HG03060 (cell line): ENCODE results near the gene NFATC2.
"Not testable (repeated sequence)": the region's sequence is repeated elsewhere in the genome, so short reads cannot be mapped to it uniquely, and the experiment has no call there.

Experiments used
- ATAC-seq: cut with Tn5 transposase; IDR thresholded peaks from one replicate; pipeline ENCODE4 v1.9.1; 2021; ENCODE audit warnings: low read depth, moderate number of reproducible peaks; ENCODE audit not compliant: unreplicated experiment

Gene NFATC2

DNA sequence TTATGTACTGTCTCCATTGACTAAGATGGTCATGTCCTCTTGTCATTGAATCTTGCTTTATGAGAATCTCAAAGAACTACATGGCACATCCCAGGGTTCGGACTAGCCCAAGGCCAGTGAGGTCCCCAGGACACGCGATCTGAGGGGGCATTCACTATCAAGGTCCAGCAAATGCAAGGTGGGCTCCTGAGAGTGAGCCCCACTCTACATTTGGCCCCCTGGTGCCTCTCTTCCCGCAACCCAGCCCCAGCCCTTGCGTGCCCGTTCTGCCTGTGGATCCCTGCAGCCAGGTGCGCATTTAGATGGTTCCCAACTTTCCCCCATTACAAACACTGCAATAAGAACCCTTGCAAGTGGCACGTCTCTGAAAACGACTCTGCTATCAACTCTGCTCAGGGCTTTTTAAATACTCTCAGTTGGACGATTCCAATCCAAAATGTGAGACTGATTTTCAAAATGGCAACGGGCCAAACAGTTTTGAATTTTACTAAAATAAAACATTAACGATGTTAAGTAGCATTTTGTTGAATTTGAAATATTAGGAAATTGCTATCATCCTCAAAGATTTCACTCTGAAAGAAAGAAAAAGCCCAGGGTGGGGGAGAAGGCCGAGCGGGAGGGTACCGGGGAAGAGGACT is 59.6 kb downstream of the NFATC2 start:
- no peak for ATAC-seq

DNA sequence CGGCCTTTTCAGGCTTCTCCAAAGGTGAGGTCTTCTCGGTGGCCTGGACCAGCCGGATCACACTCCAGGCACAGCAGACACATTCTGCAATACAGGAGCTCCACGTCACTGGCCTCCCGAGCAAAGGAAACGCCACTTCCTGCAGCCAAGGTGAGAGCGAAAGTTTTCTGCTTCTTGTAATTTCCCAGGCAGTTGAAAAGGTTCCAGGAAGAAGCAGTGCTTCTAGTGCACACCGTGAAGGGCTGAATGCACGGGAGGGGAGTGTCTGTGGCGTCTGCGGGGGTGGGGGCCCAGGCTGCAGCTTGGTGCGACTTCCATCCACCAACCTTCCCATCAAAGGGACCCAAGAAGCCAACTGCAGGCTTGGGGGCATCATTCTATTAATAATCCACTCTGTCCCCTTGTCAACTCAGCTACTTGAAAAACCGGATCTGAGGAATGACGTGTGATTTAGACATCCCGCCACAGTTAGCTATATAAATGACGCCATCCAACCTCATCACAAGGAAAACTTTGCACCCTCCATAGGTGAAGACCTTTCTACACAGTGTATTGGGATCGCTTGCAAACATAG is 61.1 kb downstream of the NFATC2 start:
- ATAC-seq: no peak

DNA sequence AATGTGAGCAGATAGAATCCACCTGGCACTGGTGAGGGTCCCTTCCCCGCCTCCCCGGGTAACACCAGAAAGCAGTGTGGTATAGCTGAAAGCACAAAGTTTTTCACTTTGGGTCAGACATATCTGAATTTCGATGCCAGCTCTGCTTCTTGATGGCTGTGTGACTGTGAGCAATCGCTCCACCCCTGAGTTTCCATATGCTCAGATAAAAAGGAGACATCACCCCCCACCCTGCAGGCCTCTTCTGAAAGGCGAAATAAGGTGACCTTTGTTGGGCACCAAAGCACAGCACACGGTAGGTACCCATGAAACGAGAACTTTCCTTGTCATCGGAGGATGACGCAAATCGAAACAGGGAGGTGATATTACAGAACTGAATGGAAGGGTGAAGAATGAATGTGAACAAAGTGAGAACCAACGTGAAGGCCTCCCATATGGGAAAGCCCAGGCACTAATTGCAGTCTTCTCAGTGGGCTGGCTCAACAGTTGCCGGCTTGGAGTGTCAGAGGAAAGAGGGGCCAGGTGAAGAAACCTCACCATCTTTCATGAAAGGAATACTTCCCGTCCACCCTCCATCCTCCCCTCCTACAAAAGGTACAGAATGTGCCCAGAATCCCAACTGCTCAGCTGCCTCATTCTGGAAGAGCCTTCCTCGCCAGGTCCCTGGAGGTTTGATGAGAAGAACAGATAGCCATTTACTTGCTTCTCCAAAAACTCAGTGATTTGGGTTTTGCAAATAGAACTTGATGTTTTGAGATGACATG is 61.8 kb downstream of the NFATC2 start:
- peak; percentile 75 for ATAC-seq

DNA sequence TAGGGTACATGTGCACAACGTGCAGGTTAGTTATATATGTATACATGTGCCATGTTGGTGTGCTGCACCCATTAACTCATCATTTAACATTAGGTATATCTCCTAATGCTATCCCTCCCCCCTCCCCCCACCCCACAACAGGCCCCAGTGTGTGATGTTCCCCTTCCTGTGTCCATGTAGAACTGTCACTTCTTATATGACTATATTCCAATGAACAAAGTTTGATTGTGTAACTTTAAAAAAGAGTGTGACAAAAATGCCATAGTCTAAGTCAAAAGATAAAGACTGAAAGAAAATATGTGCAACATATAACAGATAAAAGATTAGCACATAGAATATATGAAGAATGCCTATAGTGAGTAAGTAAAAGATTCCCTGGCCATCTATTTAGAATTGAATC is 66.4 kb downstream of the NFATC2 start:
- not testable (repeated sequence) for ATAC-seq

DNA sequence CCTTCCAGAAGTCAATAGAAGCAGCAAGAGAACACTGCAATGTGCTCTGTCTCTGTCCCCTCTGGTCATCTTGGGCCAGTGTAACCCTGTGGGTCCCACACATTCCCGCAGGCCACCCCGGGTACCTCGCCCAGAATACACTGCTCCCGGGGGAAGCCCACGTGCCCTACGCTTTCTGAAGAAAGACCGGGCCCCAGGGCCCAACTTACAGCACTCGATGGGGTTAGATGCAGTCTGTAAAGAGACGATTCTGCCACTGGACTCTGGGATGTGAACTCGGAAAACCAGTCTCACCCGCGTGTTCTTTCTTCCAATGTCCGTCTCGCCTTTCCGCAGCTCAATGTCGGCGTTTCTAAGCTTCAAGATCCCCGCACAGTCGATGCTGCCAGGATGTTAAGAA is 68.7 kb downstream of the NFATC2 start:
- no peak for ATAC-seq

DNA sequence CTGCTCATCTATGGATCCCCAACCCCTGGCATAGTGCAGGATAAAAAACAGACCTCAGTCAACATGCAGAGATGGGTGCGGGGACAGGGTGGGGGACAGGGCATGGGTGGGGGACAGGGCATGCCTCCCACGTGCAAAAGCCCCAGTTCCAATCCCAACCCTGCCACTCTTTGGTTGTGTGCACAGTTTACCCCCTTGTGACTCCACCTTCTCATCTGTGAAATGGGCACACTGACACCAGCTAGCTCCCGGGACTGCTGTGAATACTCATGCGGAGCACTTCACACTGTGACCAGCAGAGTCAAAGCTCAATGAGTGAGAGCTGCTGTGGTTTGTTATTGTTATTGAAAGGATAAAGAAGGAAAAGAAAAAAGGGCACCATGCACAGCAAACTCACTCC is 69.3 kb downstream of the NFATC2 start:
- ATAC-seq: no peak

DNA sequence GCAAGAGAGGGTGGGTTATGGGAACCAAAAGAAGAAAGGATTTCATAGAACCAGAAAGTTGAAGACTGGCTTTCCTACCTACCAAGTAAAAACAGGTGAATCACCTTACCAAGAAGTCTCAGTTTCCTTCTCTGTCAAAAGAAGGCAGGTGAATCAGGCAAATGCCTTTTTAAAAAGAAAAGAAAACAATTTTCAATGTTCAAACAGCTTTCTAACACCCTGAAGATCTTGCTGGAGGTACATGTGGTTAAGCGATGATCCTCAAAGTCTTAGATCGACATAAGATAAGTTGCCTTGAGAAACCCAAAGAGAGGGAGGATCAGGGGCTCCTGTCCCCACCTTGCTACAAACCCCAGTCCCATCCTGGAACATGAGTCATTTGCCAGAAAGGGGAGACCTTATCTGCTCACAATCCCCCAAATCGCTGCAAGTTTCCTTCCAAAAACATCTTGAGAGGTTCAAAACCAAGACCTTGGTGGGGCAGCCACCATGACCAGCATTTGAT is 71.6 kb downstream of the NFATC2 start:
- ATAC-seq: no peak

DNA sequence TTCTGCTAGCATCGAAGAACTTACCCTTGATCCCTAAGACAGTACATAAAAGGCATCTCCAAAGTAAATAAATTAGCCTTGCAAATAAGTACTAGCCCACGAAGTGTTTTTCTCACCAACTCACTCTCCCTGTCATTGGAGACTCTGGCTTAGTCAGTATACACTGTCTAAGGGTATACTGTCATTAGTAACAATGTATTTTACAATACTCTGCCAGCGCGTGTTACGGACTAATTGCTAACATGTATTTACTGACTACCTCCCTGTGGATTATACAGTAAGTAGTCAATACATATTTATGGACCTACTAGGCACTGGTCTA is 72.1 kb downstream of the NFATC2 start:
- ATAC-seq: no peak

DNA sequence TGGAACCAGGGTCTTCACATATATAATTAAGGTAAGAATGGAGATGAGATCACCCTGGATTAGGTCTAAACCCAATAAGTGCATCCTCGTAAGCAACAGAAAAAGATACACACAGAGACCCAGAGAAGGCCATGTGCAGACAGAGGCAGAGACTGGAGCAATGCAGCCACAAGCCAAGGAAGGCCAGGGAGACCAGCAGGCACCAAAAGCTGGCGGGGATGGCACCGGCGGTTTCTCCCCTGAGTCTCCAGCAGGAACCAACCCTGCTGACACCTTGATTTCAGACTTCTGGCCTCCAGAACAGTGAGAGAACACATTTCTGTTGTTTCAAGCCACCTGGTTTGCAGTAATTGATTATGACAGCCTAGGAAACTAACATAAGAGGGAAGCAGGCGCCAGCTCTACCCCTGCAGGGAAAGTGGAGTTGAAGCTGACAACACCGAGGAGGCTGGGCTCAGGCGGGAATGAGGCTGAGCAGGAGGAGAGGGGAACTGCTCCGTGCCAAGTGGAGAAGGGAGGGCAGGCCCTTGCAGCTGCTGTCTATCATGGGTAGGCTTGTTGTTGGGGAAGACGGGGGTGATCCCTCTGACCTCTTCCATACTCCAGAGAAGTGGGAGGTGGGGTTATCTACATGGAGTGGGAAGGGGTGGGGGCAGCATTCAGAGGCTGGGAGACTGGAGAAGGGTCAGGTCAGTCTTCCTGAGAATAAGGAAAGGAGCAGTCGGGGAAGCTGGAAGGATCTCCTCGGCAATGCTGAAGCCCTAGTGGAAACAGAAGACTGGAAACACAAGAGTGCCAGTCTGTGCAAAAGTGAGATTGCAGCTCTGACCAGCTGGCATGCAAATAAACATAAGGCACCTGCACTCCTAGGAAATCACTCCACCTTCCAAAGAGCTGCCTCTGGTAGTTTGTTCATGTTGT is 72.7 kb downstream of the NFATC2 start:
- ATAC-seq: no peak

DNA sequence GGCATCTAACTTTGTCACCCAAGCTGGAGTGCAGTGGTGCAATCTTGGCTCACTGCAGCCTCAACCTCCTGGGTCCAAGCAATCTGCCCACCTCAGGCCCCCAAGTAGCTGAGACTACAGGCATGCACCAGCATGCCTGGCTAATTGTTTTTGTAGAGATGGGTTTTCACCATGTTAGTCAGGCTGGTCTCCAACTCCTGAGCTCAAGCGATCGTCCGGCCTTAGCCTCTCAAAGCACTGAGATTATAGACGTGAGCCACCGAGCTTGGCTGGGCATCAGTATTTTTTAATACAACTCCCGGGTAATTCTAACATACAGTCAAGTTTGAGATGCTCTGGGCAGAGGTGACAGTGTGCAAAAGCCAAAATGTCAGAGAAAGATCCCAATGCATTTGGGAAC is 73.5 kb downstream of the NFATC2 start:
- no peak for ATAC-seq

DNA sequence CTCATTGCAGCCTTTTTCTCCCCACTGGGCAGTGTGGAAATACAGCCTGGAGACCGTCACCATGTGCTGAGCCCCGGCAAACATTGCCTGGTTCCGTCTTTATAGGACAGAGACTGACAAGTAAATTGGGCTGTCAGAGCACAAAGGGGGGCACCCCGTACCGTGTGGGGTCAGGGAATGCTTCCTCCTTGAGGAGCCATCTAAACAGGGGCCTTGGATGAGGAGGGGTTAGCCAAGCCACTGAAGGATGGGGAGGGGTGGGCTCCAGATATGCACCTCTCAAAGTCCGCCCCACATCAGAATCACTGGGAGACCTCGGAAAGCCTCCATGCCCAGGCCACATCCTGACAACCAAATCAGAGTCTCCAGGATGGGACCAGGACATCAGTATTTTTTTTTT is 73.9 kb downstream of the NFATC2 start:
- no peak for ATAC-seq

DNA sequence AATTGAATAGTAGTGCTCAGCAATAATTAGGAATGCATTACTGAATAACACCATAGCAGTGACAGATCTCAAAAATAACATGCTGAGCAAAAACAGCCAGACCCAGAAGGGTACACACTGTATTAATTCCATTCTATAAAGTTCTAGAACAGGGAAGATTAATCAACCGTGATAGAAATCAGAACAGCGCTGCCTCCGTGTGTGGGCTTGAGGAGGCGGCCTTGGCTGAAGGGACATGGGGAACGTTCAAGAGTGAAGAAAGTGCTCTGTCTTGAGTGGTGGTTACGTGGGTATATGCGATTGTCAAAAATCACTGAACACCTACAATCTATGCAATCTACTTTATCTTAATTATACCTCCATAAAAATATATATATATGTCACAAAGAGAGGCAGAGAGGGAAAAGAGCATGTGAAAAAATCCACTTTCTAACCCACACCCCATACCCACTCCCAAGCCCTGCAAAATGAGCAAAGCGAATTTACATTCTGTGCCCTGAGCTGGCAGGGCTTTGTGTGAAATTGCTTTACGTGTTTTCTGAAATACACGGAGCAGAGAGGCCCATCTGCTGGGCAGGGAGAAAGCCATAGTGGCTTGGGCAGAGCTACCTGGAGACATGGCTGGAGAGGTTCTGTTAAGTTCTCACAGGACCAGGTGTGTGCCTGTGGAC is 74.4 kb downstream of the NFATC2 start:
- ATAC-seq: no peak

DNA sequence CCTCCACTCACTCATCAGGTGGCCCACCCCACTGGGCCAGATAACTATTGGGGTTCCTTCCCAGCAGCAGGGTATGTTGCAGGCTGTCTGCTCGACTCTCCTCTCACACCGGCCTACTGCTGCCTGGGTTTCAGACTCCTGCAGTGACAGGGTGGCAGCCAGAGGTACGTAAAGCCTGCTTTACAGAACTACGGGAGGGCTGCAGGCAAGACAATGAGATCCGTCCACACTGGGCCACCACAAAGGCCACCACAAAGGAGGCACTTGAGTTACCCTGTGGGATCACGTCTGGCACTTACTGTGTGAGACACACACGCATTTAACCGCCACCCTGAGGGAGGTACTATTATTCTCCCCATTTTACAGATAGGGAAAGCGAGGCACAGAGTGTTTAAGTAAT is 78.5 kb downstream of the NFATC2 start:
- ATAC-seq: no peak

DNA sequence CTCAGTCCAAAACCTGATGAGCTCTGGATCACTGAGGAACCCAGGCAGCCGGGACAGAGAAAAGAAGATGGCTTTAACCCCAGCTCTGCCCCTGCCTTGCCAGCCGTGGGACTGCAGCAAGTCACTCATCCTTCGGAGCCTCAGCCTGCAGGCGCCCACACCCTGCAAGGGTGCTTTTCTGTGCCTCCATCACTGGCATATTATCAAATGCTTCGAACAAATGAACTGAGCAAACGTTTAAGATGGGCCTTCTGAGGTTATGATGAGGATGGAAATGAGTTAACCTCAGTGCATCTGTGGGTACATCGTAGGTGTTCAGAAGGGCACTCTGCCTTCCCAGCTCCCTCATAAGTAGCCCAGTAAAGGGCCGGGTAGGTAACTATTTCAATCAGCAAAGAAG is 79.0 kb downstream of the NFATC2 start:
- no peak for ATAC-seq

DNA sequence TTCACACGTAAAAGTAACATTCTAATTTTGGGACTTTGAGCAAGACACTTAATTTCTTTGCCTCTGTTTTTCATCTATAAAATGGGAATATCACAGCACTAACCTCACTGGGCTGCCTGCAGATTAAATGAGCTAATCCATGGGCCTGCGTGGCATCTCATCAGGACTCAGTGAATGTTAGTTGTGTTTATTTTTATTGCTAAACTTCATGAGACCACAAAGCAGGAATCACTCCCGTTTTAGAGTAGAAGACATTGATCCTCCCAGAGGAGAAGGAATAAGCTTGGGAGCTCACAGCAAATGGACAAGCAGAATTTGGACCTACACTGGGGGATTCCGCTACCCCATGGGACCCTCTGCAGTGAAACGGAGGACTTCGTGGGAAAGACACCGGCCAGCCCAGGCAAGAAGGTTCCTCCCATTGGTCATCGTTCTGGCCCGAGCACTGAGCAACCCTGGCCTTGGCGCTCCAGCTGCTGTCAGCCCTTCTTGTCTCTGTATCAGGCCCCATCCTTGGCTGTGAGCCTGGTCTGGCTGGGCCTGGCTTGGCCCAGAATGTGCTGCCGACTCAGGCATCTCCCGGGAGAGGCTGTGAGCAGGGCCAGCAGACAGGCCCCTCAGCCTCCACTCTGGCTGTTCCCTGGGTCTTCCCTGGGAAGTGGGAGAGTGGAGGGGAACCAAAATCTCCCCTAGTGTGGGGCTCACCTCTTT is 79.8 kb downstream of the NFATC2 start:
- ATAC-seq: no peak

DNA sequence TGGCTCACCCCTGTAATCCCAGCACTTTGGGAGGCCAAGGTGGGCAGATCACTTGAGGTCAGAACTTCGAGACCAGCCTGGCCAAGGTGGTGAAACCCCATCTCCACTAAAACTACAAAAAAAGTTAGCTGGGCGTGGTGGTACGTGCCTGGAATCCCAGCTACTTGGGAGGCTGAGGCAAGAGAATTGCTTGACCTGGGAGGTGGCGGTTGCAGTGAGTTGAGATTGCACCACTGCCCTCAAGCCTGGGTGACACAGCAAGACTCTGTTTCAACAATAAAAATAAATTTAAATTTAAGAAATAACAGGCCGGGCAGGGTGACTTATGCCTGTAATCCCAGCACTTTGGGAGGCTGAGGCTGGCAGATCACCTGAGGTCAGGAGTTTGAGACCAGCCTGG is 80.7 kb downstream of the NFATC2 start:
- not testable (repeated sequence) for ATAC-seq

DNA sequence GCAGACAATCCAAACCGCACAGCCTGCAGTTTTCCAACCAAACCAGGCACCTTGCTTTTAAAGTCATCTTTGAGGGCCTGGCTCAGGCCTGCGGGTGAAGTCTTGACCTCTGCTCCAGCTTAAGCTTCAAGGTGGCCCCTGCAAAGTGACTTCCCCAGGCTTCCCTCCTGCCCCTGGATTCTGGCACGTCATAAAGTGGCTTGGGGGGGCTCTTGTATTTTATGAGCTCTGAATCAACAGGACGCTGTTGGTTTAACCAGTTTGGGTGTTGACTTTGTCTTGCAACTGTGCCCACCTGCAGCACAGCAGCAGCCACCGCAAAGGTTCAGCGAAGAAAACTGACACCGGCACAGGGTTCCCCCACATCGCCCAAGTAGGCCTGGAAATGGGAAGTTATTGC is 81.2 kb downstream of the NFATC2 start:
- ATAC-seq: no peak

DNA sequence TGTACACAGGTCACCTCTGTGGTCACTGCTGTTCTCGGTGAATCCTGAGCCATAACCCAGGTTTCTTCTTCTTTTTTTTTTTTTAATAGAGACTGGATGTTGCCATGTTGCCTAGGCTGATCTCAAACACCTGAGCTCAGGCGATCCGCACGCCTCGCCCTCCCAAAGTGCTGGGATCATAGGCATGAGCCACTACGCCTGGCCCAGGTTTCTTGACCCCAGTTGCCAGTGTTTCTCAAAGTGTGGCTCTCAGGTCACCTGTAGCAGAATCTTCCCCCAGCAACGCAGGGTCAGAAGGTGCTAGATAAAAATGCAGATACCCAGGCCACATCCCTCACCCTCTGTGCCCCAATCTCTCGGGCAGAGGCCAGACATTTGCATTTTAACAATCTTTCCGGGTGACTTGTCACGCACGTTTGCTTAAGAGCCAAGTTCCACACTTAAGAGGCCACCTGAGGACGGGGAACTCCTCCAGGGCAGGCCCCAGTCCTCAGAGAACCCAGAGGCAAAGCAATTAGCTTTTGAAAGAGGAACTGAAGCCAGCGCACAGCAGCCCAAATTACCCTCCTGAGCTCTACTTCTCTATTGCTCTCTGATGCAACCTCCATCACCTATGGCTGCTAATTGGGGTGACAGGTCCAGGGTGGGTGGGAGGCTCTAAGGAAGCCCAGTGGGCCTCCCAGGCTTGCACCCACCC is 81.8 kb downstream of the NFATC2 start:
- peak; percentile 89 for ATAC-seq

DNA sequence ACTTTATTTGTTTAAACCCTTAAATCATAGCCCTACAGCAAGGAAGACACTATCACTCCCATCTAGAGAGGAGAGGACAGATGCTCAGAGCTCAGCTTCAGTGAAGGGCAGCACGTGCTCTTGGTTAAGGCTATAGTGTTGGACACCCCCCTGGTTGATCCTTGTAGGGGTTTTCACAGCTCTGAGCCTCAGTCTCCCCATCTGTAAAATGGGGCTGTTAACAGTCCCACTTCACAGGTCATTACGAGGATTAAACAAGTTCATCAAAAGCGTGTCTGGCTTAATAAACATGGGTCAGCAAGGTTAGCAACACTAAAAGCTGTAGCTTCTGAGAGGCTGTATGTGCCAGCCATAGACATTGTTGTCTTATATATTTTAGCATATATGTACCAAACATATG is 82.4 kb downstream of the NFATC2 start:
- no peak for ATAC-seq
